ENCODE results near the gene CERS1.

The CERS1 gene

GRCh38 chr19:18856385-18857126 lies 39.4 kb downstream of the CERS1 start:
- no peak for DNase-seq (ENCODE audit: low read depth in 2 of 2)

- DNase-seq (ENCODE audit: low read depth in 2 of 2) = no peak
Measured at GRCh38 chr19:18855647-18856384, 40.1 kb downstream of the CERS1 start.

GRCh38 chr19:18854982-18855381 lies 41.0 kb downstream of the CERS1 start:
- no peak for DNase-seq (ENCODE audit: low read depth in 2 of 2)

GRCh38 chr19:18853755-18854427 lies 42.1 kb downstream of the CERS1 start:
- no peak for DNase-seq (ENCODE audit: low read depth in 2 of 2)

GRCh38 chr19:18852648-18853047 lies 43.3 kb downstream of the CERS1 start:
- DNase-seq (ENCODE audit: low read depth in 2 of 2) = no peak

- no peak for DNase-seq (ENCODE audit: low read depth in 2 of 2)
Measured at GRCh38 chr19:18851673-18852325, 44.2 kb downstream of the CERS1 start.

- DNase-seq (ENCODE audit: low read depth in 2 of 2) = no peak
Measured at GRCh38 chr19:18850471-18851375, 45.2 kb downstream of the CERS1 start.

GRCh38 chr19:18849838-18850400 lies 46.0 kb downstream of the CERS1 start:
- no peak for DNase-seq (ENCODE audit: low read depth in 2 of 2)

GRCh38 chr19:18848878-18849661 lies 46.9 kb downstream of the CERS1 start:
- DNase-seq (ENCODE audit: low read depth in 2 of 2) = peak in 1 of 2 donors; percentile 24

- DNase-seq (ENCODE audit: low read depth in 2 of 2) = no peak
Measured at GRCh38 chr19:18847549-18848463, 48.2 kb downstream of the CERS1 start.

- DNase-seq (ENCODE audit: low read depth in 2 of 2) = peak; percentile 22 to 48
Measured at GRCh38 chr19:18846862-18847548, 49.0 kb downstream of the CERS1 start.

GRCh38 chr19:18845961-18846360 lies 50.0 kb downstream of the CERS1 start:
- no peak for DNase-seq (ENCODE audit: low read depth in 2 of 2)

GRCh38 chr19:18844806-18845329 lies 51.1 kb downstream of the CERS1 start:
- DNase-seq (ENCODE audit: low read depth in 2 of 2) = no peak

- no peak for DNase-seq (ENCODE audit: low read depth in 2 of 2)
Measured at GRCh38 chr19:18843960-18844359, 52.0 kb downstream of the CERS1 start.

- DNase-seq (ENCODE audit: low read depth in 2 of 2) = no peak
Measured at GRCh38 chr19:18842166-18842565, 53.8 kb downstream of the CERS1 start.

GRCh38 chr19:18841400-18841799 lies 54.6 kb downstream of the CERS1 start:
- DNase-seq (ENCODE audit: low read depth in 2 of 2) = no peak

- DNase-seq (ENCODE audit: low read depth in 2 of 2) = no peak
Measured at GRCh38 chr19:18840288-18841267, 55.4 kb downstream of the CERS1 start.

Measured in stimulated activated CD8-positive, alpha-beta memory T cell treated with anti-CD3 and anti-CD28 coated beads, Interleukin-7, amount 100 ng/mL, for 4 hours (primary cell).